Measurements from ENCODE around the gene ACMSD. TPM values are rescaled to one million over a fixed set of nuclear protein-coding genes. Genes with fewer than 3 reads are reported as not detected.
"Not testable (repeated sequence)": the region's sequence is repeated elsewhere in the genome, so short reads cannot be mapped to it uniquely, and the experiment has no call there.

ACMSD gene
- not detected for total RNA-seq
- long read RNA-seq = 0 reads

DNA sequence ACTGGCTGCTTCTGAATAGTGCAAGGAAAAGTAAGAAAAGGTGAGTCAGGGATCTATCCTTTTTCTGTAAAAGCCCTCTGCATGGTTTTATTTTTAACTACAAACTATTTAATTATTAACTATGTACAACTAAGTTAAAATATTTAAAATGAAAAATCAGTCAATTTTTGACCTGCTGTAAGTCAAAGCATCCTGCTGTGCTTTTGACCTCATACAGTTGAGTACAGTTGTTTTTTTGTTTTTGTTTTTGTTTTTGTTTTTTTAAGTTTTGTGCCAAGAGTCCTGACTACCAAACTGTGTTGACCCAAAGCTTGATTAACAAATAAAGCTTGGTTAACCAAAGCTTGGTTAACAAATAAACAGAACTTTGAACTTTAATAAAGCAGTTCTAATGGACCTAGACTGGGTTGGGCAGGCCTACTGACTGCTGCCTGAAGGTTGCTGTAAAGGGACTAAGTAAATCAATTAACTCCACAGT lies at the start of gene ACMSD:
ACMSD (plus strand) TSS at position 474 of the 478 bp plus-strand sequence. CDS start 67 bp downstream, outside the sequence.
- ATAC-seq (no peak), DNase-seq (no peak)
- intact Hi-C loops (cut with micrococcal nuclease) = no loop called here

- intact Hi-C loops (cut with micrococcal nuclease) = no loop called here
- DNase-seq (no peak), ATAC-seq (no peak)
These were observed 47.9 kb upstream of the ACMSD start for GRCh38 chr2:134790487-134790886.

GRCh38 chr2:134791616-134792015 lies 46.8 kb upstream of the ACMSD start:
- ATAC-seq = no peak
- no peak for DNase-seq
- intact Hi-C loops (cut with micrococcal nuclease) = no loop called here

DNA sequence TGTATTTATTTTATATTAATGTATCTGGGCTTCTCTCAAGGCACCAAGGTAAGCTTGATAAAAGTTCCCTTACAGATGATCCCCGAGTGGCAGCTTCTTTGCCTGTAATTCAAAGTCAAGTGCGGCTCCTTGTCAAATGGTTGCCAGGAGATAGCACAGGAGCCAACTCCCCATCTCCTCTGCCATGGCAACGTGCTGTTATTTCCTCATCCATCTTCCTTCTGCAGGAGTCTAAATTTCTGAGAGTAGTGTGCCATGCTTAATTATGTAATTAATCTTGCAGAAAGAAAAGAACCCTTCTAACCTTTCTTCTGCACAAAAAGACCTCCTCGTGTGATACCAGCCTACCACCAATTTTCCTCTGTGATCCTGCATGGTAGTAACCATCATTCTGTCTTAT lies 46.2 kb upstream of the ACMSD start:
- no peak for ATAC-seq
- no peak for DNase-seq
- intact Hi-C loops (cut with micrococcal nuclease) = no loop called here

GRCh38 chr2:134795765-134796164 lies 42.7 kb upstream of the ACMSD start:
- DNase-seq (no peak), ATAC-seq (no peak)
- intact Hi-C loops (cut with micrococcal nuclease) = no loop called here

DNA sequence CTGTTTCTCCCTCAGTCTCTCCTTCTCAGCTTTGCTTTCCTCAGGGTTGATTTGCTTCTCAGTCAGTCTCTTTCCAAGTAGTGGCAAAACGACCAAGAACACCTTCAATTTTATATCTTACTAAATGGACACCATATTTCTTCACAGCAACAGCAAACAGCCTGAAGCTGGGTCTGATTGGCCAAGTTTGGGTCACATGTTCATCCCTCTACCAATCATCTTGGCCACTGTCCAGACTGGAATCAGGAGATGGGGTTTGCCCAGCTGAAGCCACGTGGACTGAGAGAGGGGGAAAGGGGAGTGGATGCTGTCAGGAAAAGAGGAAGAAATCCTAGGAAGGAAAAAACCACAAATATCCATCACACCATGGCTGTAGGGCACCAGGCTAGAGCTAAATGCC lies 42.0 kb upstream of the ACMSD start:
- ATAC-seq (no peak), DNase-seq (no peak)
- intact Hi-C loops (cut with micrococcal nuclease) = no loop called here

DNA sequence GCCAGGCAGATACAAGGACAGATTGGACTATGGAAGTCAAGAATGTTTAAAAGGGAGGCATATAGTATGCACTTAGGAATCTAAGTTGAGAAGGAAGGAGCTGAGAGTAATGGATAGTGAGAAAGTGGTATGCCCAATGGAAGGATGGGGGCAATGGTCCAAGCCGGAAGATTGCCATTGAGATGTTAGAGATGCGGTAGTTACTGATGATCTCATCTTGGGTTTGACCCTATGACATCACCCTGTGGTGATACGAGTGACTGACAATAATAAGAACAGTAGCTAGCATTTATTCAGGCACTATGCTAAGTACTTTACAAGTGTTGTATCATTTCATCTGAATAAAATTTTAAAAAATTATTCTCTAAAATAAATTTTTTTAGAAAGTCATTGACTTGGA lies 38.5 kb upstream of the ACMSD start:
- DNase-seq (no peak), ATAC-seq (no peak)
- intact Hi-C loops (cut with micrococcal nuclease) = no loop called here

GRCh38 chr2:134800341-134800740 lies 38.1 kb upstream of the ACMSD start:
- DNase-seq (no peak), ATAC-seq (no peak)
- intact Hi-C loops (cut with micrococcal nuclease) = no loop called here

GRCh38 chr2:134803609-134804405 lies 34.6 kb upstream of the ACMSD start:
- DNase-seq; intact Hi-C loops (cut with micrococcal nuclease); ATAC-seq: not testable (repeated sequence)

DNA sequence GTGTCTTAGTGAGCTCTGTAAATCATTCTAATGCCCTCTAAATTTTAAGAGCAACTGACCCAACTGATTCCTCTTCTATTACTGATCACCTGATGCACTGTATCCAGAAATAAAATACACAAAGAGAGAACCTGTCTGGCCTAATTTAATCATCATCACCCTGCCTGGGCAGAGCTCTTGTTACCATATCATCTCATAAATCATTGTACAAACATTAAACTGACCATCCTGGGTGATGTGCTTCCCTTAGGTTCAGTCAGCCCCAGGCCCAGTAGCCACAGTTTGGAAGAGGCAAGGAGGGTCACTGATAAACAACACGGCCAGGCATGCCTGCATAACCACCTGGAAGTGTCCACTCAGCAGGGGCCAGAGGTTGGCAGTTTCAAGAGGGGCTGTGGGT lies 22.7 kb upstream of the ACMSD start:
- no peak for ATAC-seq
- DNase-seq = no peak
- intact Hi-C loops (cut with micrococcal nuclease) = no loop called here

- ATAC-seq (no peak), DNase-seq (no peak)
- intact Hi-C loops (cut with micrococcal nuclease) = no loop called here
These were observed 20.1 kb upstream of the ACMSD start for GRCh38 chr2:134818321-134818720.

GRCh38 chr2:134819334-134819733 lies 19.1 kb upstream of the ACMSD start:
- intact Hi-C loops (cut with micrococcal nuclease) = no loop called here
- ATAC-seq (no peak), DNase-seq (no peak)

DNA sequence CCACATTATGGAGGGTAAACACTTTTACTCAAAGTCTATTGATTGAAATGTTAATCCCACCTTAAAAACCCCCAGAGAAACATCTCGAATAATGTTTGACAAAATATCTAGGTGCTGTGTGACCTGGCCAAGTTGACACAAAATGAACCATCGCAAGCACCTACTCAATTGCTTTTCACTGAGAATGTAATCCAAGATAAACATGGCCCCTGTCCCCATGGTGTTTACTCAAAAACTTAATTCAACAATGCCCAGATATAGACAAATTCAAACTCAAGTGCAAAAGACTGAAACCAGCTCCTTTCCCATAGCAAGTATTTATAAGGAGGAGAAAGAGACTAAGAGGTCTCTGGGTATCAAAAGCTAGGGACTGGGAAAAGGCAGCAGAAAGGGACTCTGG lies 15.0 kb upstream of the ACMSD start:
- DNase-seq = no peak
- intact Hi-C loops (cut with micrococcal nuclease) = no loop called here
- no peak for ATAC-seq

- intact Hi-C loops (cut with micrococcal nuclease) = no loop called here
- ATAC-seq (no peak), DNase-seq (no peak)
These were observed 14.6 kb upstream of the ACMSD start for GRCh38 chr2:134823832-134824231.

- intact Hi-C loops (cut with micrococcal nuclease); DNase-seq; ATAC-seq: not testable (repeated sequence)
These were observed 12.7 kb upstream of the ACMSD start for GRCh38 chr2:134825716-134826115.

DNA sequence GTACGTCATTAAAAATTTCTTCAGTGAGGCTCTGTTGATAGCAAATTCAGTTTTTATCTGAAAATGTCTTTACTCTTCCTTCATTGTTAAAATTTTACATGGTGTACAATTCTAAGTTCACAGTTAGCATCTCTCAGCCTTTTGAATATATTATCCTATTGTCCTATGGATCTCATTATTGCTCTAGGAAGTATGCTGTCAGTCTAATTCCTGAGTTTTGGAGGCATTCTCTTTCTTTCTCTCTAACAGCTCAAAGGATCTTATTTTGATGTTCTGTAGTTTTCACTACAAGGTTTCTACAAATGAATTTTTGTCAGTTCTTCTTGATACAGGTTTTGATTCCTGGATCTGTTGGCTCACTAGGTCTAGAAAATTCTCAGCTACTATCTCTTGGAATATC lies 2.9 kb upstream of the ACMSD start:
- intact Hi-C loops (cut with micrococcal nuclease) = no loop called here
- ATAC-seq (no peak), DNase-seq (no peak)

- intact Hi-C loops (cut with micrococcal nuclease) = no loop called here
- DNase-seq (no peak), ATAC-seq (no peak)
These were observed 1.4 kb upstream of the ACMSD start for GRCh38 chr2:134836986-134837385.

DNA sequence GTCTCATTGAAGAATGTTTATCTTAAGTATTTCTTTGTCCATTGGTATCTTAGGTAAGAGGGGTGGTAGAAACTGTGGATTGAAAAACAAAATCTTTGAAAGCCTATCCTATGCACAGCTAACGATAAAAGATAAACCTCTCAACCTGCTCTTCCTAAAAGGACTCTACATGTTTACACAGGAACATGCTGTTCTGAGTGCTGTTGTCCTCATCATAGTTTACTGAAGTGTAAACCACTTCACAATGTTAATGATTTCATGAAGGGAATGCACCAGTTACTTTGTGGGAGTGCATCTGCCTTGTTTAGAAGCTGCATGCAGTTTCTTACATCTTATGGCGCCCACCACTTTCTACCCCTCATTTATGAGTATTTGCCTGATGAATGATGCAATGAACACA lies 1.2 kb downstream of the ACMSD start:
- ATAC-seq (no peak), DNase-seq (no peak)
- intact Hi-C loops (cut with micrococcal nuclease) = no loop called here

DNA sequence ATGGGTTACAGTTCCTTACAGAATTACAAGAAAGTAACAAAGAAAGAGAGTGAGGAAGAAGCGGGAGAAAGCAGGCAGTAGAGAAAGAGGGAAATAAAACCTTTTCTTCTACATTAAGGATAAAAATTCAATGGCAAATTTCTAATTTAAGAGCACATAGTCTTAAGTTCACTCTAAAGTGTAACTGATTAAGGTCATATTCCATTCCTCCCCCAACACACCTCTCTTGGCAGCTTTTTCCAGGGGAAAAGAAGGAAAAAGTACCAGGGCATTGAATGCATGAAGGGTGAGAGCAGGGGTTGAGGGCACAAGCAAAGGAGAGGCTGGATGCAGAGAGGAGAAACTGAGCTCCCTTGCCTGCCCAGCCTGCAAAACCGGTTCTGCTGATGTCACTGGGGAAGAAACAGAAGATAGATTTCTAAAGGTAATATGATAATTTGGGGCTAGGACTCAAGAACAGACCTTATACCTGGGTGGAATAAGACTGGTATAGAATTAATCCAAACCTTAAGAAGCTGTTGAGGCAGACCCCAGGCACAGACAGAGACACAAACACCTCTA lies 4.6 kb downstream of the ACMSD start:
- DNase-seq (no peak), ATAC-seq (no peak)
- intact Hi-C loops (cut with micrococcal nuclease) = no loop called here

- DNase-seq = no peak
- ATAC-seq = no peak
- intact Hi-C loops (cut with micrococcal nuclease) = no loop called here
These were observed 5.6 kb downstream of the ACMSD start for GRCh38 chr2:134843968-134844367.

GRCh38 chr2:134845028-134845427 lies 6.6 kb downstream of the ACMSD start:
- intact Hi-C loops (cut with micrococcal nuclease) = no loop called here
- ATAC-seq = no peak
- no peak for DNase-seq

Measured in left ventricle myocardium superior (tissue), 1 donor.